Esophagus muscularis mucosa (tissue), 4 donors: Measurements from ENCODE around the gene TNFRSF1B.

Experiments
- EP300 ChIP-seq: sonication (generic); formaldehyde crosslinking; IDR thresholded peaks from one replicate; pipeline ENCODE4 v1.6.1; 2017; ENCODE audit warnings: antibody characterized with exemption
- POLR2A ChIP-seq: fragments of 450-650 bp; IDR thresholded peaks from one replicate; pipeline ENCODE4 v1.6.1; 2017; ENCODE audit warnings: antibody characterized with exemption, moderate library complexity, mild to moderate bottlenecking, low read depth
- POLR2AphosphoS5 ChIP-seq, 2 donors: sonication (generic); formaldehyde crosslinking; IDR thresholded peaks; one replicate each; pipeline ENCODE4 v1.6.1; 2017; ENCODE audit warnings: antibody characterized with exemption in 2 of 2
- TF ChIP-seq, protein P1 (sequence below), 3 experiments: fragments of 200-600 bp in 2 of 3; fragments of 450-650 bp in 1 of 3; sonication (generic) in 2 of 3; IDR thresholded peaks; one replicate each; pipeline ENCODE4 v1.5.1; 2017 to 2019; ENCODE audit warnings: antibody characterized with exemption in 3 of 3, mild to moderate bottlenecking in 2 of 3, moderate library complexity in 1 of 3

DNA sequence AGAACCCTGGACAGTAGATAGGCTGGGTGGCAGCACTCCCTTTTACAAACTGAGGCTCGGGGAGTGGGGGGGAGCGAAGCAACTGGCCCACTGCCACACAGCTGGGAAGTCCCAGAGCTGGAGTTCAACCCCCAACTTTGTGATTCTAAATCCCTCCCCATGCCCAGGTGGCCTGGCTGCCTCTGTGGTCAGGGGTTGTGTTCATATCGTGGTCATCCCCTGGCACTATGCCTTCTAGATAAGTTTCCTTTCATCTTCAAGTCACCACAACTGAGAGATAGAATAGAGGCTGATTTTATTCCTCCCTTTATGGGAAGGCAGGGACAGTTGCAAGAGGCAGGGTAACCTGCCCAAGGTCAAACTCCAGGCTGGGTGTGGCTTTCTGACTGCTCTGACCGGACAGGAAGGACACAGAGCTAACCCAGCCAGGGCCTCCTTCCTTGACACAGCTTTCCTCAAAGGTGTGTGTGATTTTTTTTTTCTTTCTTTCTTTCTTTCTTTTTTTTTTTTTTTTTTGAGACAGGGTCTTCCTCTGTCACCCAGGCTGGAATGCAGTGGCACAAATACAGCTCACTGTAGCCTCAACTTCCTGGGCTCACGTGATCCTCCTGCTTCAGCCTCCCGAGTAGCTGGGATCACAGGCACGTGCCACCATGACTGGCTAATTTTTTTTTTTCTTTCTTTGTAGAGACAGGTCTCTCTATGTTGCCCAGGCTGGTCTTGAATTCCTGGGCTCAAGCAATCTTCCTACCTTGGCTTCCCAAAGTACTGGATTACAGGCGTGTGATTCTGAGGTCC, 18.4 kb upstream of the TNFRSF1B start:
- TF ChIP-seq, protein P1, sequence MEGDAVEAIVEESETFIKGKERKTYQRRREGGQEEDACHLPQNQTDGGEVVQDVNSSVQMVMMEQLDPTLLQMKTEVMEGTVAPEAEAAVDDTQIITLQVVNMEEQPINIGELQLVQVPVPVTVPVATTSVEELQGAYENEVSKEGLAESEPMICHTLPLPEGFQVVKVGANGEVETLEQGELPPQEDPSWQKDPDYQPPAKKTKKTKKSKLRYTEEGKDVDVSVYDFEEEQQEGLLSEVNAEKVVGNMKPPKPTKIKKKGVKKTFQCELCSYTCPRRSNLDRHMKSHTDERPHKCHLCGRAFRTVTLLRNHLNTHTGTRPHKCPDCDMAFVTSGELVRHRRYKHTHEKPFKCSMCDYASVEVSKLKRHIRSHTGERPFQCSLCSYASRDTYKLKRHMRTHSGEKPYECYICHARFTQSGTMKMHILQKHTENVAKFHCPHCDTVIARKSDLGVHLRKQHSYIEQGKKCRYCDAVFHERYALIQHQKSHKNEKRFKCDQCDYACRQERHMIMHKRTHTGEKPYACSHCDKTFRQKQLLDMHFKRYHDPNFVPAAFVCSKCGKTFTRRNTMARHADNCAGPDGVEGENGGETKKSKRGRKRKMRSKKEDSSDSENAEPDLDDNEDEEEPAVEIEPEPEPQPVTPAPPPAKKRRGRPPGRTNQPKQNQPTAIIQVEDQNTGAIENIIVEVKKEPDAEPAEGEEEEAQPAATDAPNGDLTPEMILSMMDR (IDR thresholded peaks at IDR 0.05), result no peak
- no peak for TF ChIP-seq POLR2A
- no peak for TF ChIP-seq POLR2AphosphoS5 (IDR thresholded peaks at IDR 0.05)
- TF ChIP-seq EP300, result no peak
